ENCODE data around the gene QRFPR. TPM values are rescaled to one million over a fixed set of nuclear protein-coding genes. Genes with fewer than 3 reads are reported as not detected.

The QRFPR gene
- total RNA-seq, 2 experiments from 2014 or later = not detected

DNA sequence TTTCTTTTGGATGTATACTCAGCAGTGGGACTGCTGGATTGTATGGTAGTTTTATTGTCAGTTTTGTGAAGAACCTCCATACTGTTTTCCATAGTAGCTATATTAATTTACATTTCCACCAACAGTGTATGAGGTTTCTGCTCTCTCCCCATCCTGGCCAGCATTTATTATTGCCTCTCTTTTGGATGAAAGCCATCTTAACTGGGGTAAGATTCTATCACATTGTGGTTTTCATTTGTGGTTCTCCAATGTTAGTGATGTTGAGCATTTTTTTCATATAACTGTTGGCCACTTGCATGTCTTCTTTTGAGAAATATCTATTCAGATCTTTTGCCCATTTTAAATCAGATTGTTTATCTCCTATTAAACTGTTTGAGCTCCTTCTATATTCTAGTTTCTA is 27.6 kb downstream of the QRFPR start:
- Histone ChIP-seq H3K36me3 (ENCODE audit: insufficient read depth, low read length) (no peaks in the 10 kb centered on the region), H3K27ac (ENCODE audit: low read depth in 1 of 2, low read length in 2 of 2) (no peak overlapping the region), H3K4me1 (ENCODE audit: insufficient read depth, low read length) (no peaks in the 10 kb centered on the region), H3K4me3 (ENCODE audit: low read length) (no peak overlapping the region), H3K27me3 (ENCODE audit: control insufficient read depth in 1 of 2, insufficient read depth in 2 of 2, low read length in 2 of 2) (peaks cover 4 to 11% of the 10 kb centered on the region in 2 experiments), H3K9me3 (ENCODE audit: control insufficient read depth in 1 of 2, insufficient read depth in 1 of 2, low read length in 2 of 2) (peaks cover 0 to 6% of the 10 kb centered on the region in 2 experiments)
- ATAC-seq (ENCODE audit: poor library complexity) (no peak), DNase-seq (no peak)
- H3K27ac Mint-ChIP-seq = no peak overlapping the region
- POLR2A ChIA-PET = no interaction called here
- CTCF ChIA-PET = no interaction called here
- H3K36me3 Mint-ChIP-seq (ENCODE audit: low read depth) = no peaks in the 10 kb centered on the region
- H3K4me1 Mint-ChIP-seq (ENCODE audit: low read depth) = no peaks in the 10 kb centered on the region
- H3K9me3 Mint-ChIP-seq = peaks cover 12% of the 10 kb centered on the region
- intact Hi-C loops (cut with DNase I, micrococcal nuclease) = no loop called here
- H3K27me3 Mint-ChIP-seq = peaks cover 57% of the 10 kb centered on the region
- no peak overlapping the region for H3K4me3 Mint-ChIP-seq
- TF ChIP-seq, protein P1, sequence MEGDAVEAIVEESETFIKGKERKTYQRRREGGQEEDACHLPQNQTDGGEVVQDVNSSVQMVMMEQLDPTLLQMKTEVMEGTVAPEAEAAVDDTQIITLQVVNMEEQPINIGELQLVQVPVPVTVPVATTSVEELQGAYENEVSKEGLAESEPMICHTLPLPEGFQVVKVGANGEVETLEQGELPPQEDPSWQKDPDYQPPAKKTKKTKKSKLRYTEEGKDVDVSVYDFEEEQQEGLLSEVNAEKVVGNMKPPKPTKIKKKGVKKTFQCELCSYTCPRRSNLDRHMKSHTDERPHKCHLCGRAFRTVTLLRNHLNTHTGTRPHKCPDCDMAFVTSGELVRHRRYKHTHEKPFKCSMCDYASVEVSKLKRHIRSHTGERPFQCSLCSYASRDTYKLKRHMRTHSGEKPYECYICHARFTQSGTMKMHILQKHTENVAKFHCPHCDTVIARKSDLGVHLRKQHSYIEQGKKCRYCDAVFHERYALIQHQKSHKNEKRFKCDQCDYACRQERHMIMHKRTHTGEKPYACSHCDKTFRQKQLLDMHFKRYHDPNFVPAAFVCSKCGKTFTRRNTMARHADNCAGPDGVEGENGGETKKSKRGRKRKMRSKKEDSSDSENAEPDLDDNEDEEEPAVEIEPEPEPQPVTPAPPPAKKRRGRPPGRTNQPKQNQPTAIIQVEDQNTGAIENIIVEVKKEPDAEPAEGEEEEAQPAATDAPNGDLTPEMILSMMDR (IDR thresholded peaks at IDR 0.05) = no peak

GRCh38 chr4:121344098-121344497 is 36.7 kb downstream of the QRFPR start:
- Mint-ChIP-seq H3K27me3 (peaks cover 9% of the 10 kb centered on the region), H3K27ac (no peak overlapping the region), H3K36me3 (ENCODE audit: low read depth) (no peaks in the 10 kb centered on the region), H3K4me1 (ENCODE audit: low read depth) (no peaks in the 10 kb centered on the region), H3K9me3 (no peaks in the 10 kb centered on the region), H3K4me3 (no peak overlapping the region)
- Histone ChIP-seq H3K36me3 (ENCODE audit: insufficient read depth, low read length) (no peaks in the 10 kb centered on the region), H3K4me1 (ENCODE audit: insufficient read depth, low read length) (no peaks in the 10 kb centered on the region), H3K9me3 (ENCODE audit: control insufficient read depth in 1 of 2, insufficient read depth in 1 of 2, low read length in 2 of 2) (no peaks in the 10 kb centered on the region), H3K27me3 (ENCODE audit: control insufficient read depth in 1 of 2, insufficient read depth in 2 of 2, low read length in 2 of 2) (peaks cover 0 to 5% of the 10 kb centered on the region in 2 experiments), H3K27ac (ENCODE audit: low read depth in 1 of 2, low read length in 2 of 2) (no peak overlapping the region), H3K4me3 (ENCODE audit: low read length) (no peak overlapping the region)
- ATAC-seq (ENCODE audit: poor library complexity) = no peak
- ChIA-PET CTCF (no interaction called here), POLR2A (no interaction called here)
- intact Hi-C loops (cut with DNase I, micrococcal nuclease) = no loop called here
- no peak for DNase-seq
- TF ChIP-seq, protein P1 (IDR thresholded peaks at IDR 0.05) = no peak

DNA sequence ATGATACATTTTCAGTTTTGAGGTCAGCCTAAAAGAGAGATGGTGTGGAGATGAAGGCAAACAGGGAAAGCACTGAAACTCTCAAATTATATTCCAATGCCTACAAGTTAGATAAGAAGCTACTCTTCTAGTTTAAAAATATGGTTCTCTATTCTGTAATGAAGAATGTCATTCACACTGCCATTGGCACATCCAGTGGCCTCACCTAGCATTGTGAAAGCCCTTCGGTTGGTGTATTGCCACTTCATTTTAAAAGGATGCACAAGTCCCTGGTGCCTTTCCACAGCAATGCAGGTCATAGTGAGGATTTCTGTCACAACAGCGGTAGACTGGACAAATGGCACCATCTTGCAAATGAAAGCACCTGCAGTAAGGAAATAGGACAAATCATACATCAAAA is 40.6 kb downstream of the QRFPR start:
- Histone ChIP-seq H3K4me3 (ENCODE audit: low read length) (no peak overlapping the region), H3K27me3 (ENCODE audit: control insufficient read depth in 1 of 2, insufficient read depth in 2 of 2, low read length in 2 of 2) (no peaks in the 10 kb centered on the region), H3K9me3 (ENCODE audit: control insufficient read depth in 1 of 2, insufficient read depth in 1 of 2, low read length in 2 of 2) (no peaks in the 10 kb centered on the region), H3K36me3 (ENCODE audit: insufficient read depth, low read length) (no peaks in the 10 kb centered on the region), H3K4me1 (ENCODE audit: insufficient read depth, low read length) (no peaks in the 10 kb centered on the region), H3K27ac (ENCODE audit: low read depth in 1 of 2, low read length in 2 of 2) (no peak overlapping the region)
- Mint-ChIP-seq H3K4me1 (ENCODE audit: low read depth) (no peaks in the 10 kb centered on the region), H3K27me3 (peaks cover 4% of the 10 kb centered on the region), H3K4me3 (no peak overlapping the region), H3K36me3 (ENCODE audit: low read depth) (no peaks in the 10 kb centered on the region), H3K9me3 (no peaks in the 10 kb centered on the region), H3K27ac (no peak overlapping the region)
- intact Hi-C loops (cut with DNase I, micrococcal nuclease) = no loop called here
- CTCF ChIA-PET = interaction anchor here (0.6 kb wide), 1 partner anchor 209 kb away, joined by 3 read pairs; no protein-coding TSS in a partner anchor
- DNase-seq = no peak
- no peak for ATAC-seq (ENCODE audit: poor library complexity)
- POLR2A ChIA-PET = no interaction called here
- TF ChIP-seq, protein P1 (IDR thresholded peaks at IDR 0.05) = no peak

All from CD4-positive, alpha-beta T cell (primary cell).